ENCODE measurements around the gene ZC2HC1B. TPM values are rescaled to one million over a fixed set of nuclear protein-coding genes. Genes with fewer than 3 reads are reported as not detected.

The ZC2HC1B gene
- polyA plus RNA-seq, 1 of the 3 experiments (the other 2 are of a cell fraction), result not detected

DNA sequence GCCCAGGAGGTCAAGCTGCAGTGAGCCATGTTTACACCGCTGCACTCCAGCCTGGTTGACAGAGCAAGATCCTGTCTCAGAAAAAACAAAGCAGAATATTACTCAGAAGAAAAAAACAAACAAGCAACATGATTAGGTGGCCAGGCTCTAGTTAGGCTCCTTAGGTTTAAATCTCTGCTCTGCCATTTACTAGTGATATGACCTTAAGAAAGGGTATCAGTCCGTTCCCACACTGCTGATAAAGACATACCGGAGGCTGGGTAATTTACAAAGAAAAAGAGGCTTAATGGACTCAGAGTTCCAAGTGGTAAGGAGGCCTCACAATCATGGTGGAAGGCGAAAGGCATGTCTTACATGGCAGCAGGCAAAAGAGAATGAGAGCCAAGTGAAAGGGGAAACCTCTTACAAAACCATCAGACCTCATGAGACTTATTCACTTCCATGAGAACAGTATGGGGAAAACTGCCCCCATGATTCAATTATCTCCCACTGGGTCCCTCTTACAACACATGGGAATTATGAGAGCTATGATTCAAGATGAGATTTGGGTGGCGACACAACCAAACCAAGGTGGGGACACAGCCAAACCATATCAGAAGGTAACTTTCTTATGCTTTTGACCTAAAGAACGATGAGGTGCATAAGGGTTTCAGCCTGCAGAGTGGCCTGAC lies 23.5 kb upstream of the ZC2HC1B start:
- Histone ChIP-seq H2AFZ (ENCODE audit: low read depth) (no peak overlapping the region), H3F3A (replicated peaks; ENCODE audit: insufficient read depth) (no peaks in the 10 kb centered on the region), H3K4me1 (ENCODE audit: control insufficient read depth in 1 of 2, insufficient read depth in 2 of 2, low read depth in 1 of 2, low read length in 1 of 2) (peaks cover 0 to 3% of the 10 kb centered on the region in 2 experiments; a peak in 2 of 4 replicates), H3K4me2 (no peak overlapping the region), H3K9me3 (no peaks in the 10 kb centered on the region), H3K36me3 (replicated peaks in 1 of 2; ENCODE audit: control insufficient read depth in 1 of 2, insufficient read depth in 2 of 2, low read length in 1 of 2) (peaks cover 12% of the 10 kb centered on the region in 2 experiments), H3K27ac (ENCODE audit: low read depth in 2 of 2, low read length in 1 of 2) (no peak overlapping the region), H3K27me3 (ENCODE audit: insufficient read depth) (no peaks in the 10 kb centered on the region), H3K9ac (no peak overlapping the region), H3K4me3 (ENCODE audit: low read depth in 2 of 2, low read length in 1 of 2) (no peak overlapping the region), H4K20me1 (ENCODE audit: insufficient read depth) (no peaks in the 10 kb centered on the region), H3K9me2 (no peaks in the 10 kb centered on the region), H3K79me2 (ENCODE audit: insufficient read depth) (peaks cover 27% of the 10 kb centered on the region)
- CTCF ChIA-PET, result no interaction called here
- no peak for DNase-seq
- TF ChIP-seq RCOR1 (IDR thresholded peaks at IDR 0.05; ENCODE audit: low read length) (no peak), RAD21 (IDR thresholded peaks at IDR 0.05; ENCODE audit: low read length) (no peak), ELF1 (IDR thresholded peaks at IDR 0.05) (no peak), MXI1 (IDR thresholded peaks at IDR 0.05; ENCODE audit: low read depth, low read length) (no peak), MAX (IDR thresholded peaks at IDR 0.05; ENCODE audit: low read depth) (no peak), FOXJ3 (CRISPR knock-in tag; IDR thresholded peaks at IDR 0.05) (no peak), RFX5 (IDR thresholded peaks at IDR 0.05; ENCODE audit: low read length) (no peak), TAF1 (IDR thresholded peaks at IDR 0.05; ENCODE audit: borderline replicate concordance, low read depth, low read length) (no peak), FOXM1 (IDR thresholded peaks at IDR 0.05; ENCODE audit: low read depth) (no peak), TCF12 (IDR thresholded peaks at IDR 0.05) (no peak), TEAD4 (IDR thresholded peaks at IDR 0.05; ENCODE audit: borderline replicate concordance, insufficient read depth) (no peak), GABPA (IDR thresholded peaks at IDR 0.05; ENCODE audit: low read depth) (no peak), SIN3A (IDR thresholded peaks at IDR 0.05; ENCODE audit: borderline replicate concordance, low read depth, low read length) (no peak), USF2 (IDR thresholded peaks at IDR 0.05; ENCODE audit: borderline replicate concordance, low read depth, low read length) (no peak), REST (IDR thresholded peaks at IDR 0.05; ENCODE audit: low read depth, low read length) (no peak), CHD2 (IDR thresholded peaks at IDR 0.05; ENCODE audit: low read length, partially characterized antibody) (no peak), MEF2A (IDR thresholded peaks at IDR 0.05; ENCODE audit: borderline replicate concordance, low read depth) (no peak), YY1 (IDR thresholded peaks at IDR 0.05; ENCODE audit: low read depth) (no peak)
- TF ChIP-seq, protein P1, sequence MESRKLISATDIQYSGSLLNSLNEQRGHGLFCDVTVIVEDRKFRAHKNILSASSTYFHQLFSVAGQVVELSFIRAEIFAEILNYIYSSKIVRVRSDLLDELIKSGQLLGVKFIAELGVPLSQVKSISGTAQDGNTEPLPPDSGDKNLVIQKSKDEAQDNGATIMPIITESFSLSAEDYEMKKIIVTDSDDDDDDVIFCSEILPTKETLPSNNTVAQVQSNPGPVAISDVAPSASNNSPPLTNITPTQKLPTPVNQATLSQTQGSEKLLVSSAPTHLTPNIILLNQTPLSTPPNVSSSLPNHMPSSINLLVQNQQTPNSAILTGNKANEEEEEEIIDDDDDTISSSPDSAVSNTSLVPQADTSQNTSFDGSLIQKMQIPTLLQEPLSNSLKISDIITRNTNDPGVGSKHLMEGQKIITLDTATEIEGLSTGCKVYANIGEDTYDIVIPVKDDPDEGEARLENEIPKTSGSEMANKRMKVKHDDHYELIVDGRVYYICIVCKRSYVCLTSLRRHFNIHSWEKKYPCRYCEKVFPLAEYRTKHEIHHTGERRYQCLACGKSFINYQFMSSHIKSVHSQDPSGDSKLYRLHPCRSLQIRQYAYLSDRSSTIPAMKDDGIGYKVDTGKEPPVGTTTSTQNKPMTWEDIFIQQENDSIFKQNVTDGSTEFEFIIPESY (IDR thresholded peaks at IDR 0.05; ENCODE audit: borderline replicate concordance, low read depth), result no peak
- POLR2A ChIA-PET, result no interaction called here
- 88% methylated on average over 6 of the region's 6 CpGs for WGBS (ENCODE audit: low lambda C conversion rate)
